Fibroblast of villous mesenchyme (primary cell): ENCODE data around the gene MSI2. TPM values are rescaled to one million over a fixed set of nuclear protein-coding genes. Genes with fewer than 3 reads are reported as not detected.

ENCODE experiments used
- DNase-seq: peaks from one replicate; pipeline ENCODE4 v3.0.0-alpha.2; 2010; ENCODE audit warnings: low read depth
- H3K4me3 ChIP-seq: 2 replicates; pipeline ENCODE4 v1.5.1; 2011; ENCODE audit warnings: low read depth, mild to moderate bottlenecking, low read length
- CTCF ChIP-seq: IDR thresholded peaks from 2 replicates; pipeline ENCODE4 v1.5.1; 2012; ENCODE audit warnings: low read depth, mild to moderate bottlenecking, low read length; ENCODE audit not compliant: insufficient read depth
- total RNA-seq: library from RNA; depleted of rRNA; stranded (reverse); fragments of >200 nt; gene quantifications from 2 replicates; pipeline ENCODE4 v1.2.3, GENCODE V29; 2012

Gene MSI2
- total RNA-seq, 1 donor: 50.1 TPM

GRCh38 chr17:57401556-57402488 is 145.5 kb downstream of the MSI2 start:
- TF ChIP-seq CTCF: peak; percentile 17
- no peak for DNase-seq
- no peak overlapping the region for H3K4me3 ChIP-seq

- no peak for TF ChIP-seq CTCF
- no peak for DNase-seq
Observed at GRCh38 chr17:57402681-57403180, 146.4 kb downstream of the MSI2 start.

GRCh38 chr17:57403236-57403635 is 146.9 kb downstream of the MSI2 start:
- no peak for TF ChIP-seq CTCF
- no peak for DNase-seq
- no peak overlapping the region for H3K4me3 ChIP-seq

More at GRCh38 chr17:57402681-57403180, 146.4 kb downstream of the MSI2 start:
- H3K4me3 ChIP-seq: no peak overlapping the region

- TF ChIP-seq CTCF: peak; percentile 18
- H3K4me3 ChIP-seq: no peak overlapping the region
- DNase-seq: no peak
Observed at GRCh38 chr17:57404073-57404472, 147.8 kb downstream of the MSI2 start.

- DNase-seq: no peak
- TF ChIP-seq CTCF: no peak
- no peak overlapping the region for H3K4me3 ChIP-seq
Observed at GRCh38 chr17:57404795-57405490, 148.6 kb downstream of the MSI2 start.

GRCh38 chr17:57405491-57406072 is 149.3 kb downstream of the MSI2 start:
- no peak overlapping the region for H3K4me3 ChIP-seq
- no peak for TF ChIP-seq CTCF
- DNase-seq: no peak
